ENCODE data around the gene TP53.

GRCh38 chr17:7632492-7632894 lies 54.8 kb downstream of the TP53 start:
- TF ChIP-seq, protein P1, sequence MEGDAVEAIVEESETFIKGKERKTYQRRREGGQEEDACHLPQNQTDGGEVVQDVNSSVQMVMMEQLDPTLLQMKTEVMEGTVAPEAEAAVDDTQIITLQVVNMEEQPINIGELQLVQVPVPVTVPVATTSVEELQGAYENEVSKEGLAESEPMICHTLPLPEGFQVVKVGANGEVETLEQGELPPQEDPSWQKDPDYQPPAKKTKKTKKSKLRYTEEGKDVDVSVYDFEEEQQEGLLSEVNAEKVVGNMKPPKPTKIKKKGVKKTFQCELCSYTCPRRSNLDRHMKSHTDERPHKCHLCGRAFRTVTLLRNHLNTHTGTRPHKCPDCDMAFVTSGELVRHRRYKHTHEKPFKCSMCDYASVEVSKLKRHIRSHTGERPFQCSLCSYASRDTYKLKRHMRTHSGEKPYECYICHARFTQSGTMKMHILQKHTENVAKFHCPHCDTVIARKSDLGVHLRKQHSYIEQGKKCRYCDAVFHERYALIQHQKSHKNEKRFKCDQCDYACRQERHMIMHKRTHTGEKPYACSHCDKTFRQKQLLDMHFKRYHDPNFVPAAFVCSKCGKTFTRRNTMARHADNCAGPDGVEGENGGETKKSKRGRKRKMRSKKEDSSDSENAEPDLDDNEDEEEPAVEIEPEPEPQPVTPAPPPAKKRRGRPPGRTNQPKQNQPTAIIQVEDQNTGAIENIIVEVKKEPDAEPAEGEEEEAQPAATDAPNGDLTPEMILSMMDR (conservative IDR thresholded peaks at IDR 0.05) = peak; percentile 79
- TF ChIP-seq ZFX (IDR thresholded peaks at IDR 0.05) = no peak
